Trophoblast cell (in vitro differentiated cells and primary cell): ENCODE data around the gene RBP3.

ENCODE experiments used
- DNase-seq, 2 donors: peaks; one replicate each; pipeline ENCODE4 v3.0.0-alpha.2; 2016
- H2AFZ ChIP-seq: 2 replicates; pipeline ENCODE4 v1.6.1; 2013; ENCODE audit warnings: low read length, moderate library complexity, mild to moderate bottlenecking; ENCODE audit not compliant: insufficient read depth, poor library complexity
- H2AK5ac ChIP-seq: 2 replicates; pipeline ENCODE4 v1.6.1; 2013; ENCODE audit warnings: mild to moderate bottlenecking, low read length
- H2BK120ac ChIP-seq: 2 replicates; pipeline ENCODE4 v1.6.1; 2013; ENCODE audit warnings: low read length, mild to moderate bottlenecking, moderate library complexity; ENCODE audit not compliant: insufficient read depth, poor library complexity
- H2BK12ac ChIP-seq: 2 replicates; pipeline ENCODE4 v1.6.1; 2013; ENCODE audit warnings: mild to moderate bottlenecking, low read length, moderate library complexity
- H2BK5ac ChIP-seq: 2 replicates; pipeline ENCODE4 v1.6.1; 2013; ENCODE audit warnings: low read length, low read depth, moderate library complexity, mild to moderate bottlenecking; ENCODE audit not compliant: poor library complexity
- H3K14ac ChIP-seq: 2 replicates; pipeline ENCODE4 v1.6.1; 2013; ENCODE audit warnings: mild to moderate bottlenecking, low read length
- H3K18ac ChIP-seq: 2 replicates; pipeline ENCODE4 v1.6.1; 2013; ENCODE audit warnings: mild to moderate bottlenecking, low read length
- H3K23ac ChIP-seq: 2 replicates; pipeline ENCODE4 v1.6.1; 2013; ENCODE audit warnings: low read length
- H3K27ac ChIP-seq: 2 replicates; pipeline ENCODE4 v1.5.1; 2013; ENCODE audit warnings: low read depth, mild to moderate bottlenecking, inconsistent platforms, low read length, moderate library complexity
- H3K27me3 ChIP-seq: 2 replicates; pipeline ENCODE4 v1.6.1; 2013; ENCODE audit warnings: inconsistent platforms, mild to moderate bottlenecking, low read length, moderate library complexity; ENCODE audit not compliant: insufficient read depth
- H3K36me3 ChIP-seq, 2 experiments: 1 replicate in 1 of 2; 2 replicates in 1 of 2; pipeline ENCODE4 v1.6.1; 2013; ENCODE audit warnings: low read length in 2 of 2, mild to moderate bottlenecking in 2 of 2, moderate library complexity in 1 of 2; ENCODE audit not compliant: insufficient read depth in 2 of 2, control insufficient read depth in 1 of 2
- H3K4ac ChIP-seq: 2 replicates; pipeline ENCODE4 v1.6.1; 2013; ENCODE audit warnings: low read depth, mild to moderate bottlenecking, low read length, moderate library complexity
- H3K4me1 ChIP-seq, 2 experiments: 1 replicate in 1 of 2; 2 replicates in 1 of 2; pipeline ENCODE4 v1.6.1; 2013; ENCODE audit warnings: low read length in 2 of 2, mild to moderate bottlenecking in 2 of 2, moderate library complexity in 1 of 2; ENCODE audit not compliant: insufficient read depth in 2 of 2, control insufficient read depth in 1 of 2
- H3K4me2 ChIP-seq: 2 replicates; pipeline ENCODE4 v1.6.1; 2013; ENCODE audit warnings: inconsistent platforms, mild to moderate bottlenecking, low read length, moderate library complexity
- H3K4me3 ChIP-seq: 2 replicates; pipeline ENCODE4 v1.5.1; 2013; ENCODE audit warnings: mild to moderate bottlenecking, low read depth, low read length, inconsistent platforms
- H3K79me1 ChIP-seq: one replicate; pipeline ENCODE4 v1.6.1; 2013; ENCODE audit warnings: low read length
- H3K79me2 ChIP-seq: 2 replicates; pipeline ENCODE4 v1.6.1; 2013; ENCODE audit warnings: low read length, mild to moderate bottlenecking; ENCODE audit not compliant: control insufficient read depth, insufficient read depth, poor library complexity
- H3K9ac ChIP-seq: 2 replicates; pipeline ENCODE4 v1.6.1; 2013; ENCODE audit warnings: mild to moderate bottlenecking, low read length
- H3K9me3 ChIP-seq: 2 replicates; pipeline ENCODE4 v1.6.1; 2013; ENCODE audit warnings: low read depth, mild to moderate bottlenecking, control low read depth, inconsistent platforms, low read length; ENCODE audit not compliant: insufficient read depth
- H4K12ac ChIP-seq: 2 replicates; pipeline ENCODE4 v1.6.1; 2013; ENCODE audit warnings: low read depth, mild to moderate bottlenecking, low read length, moderate library complexity
- H4K8ac ChIP-seq: 2 replicates; pipeline ENCODE4 v1.6.1; 2013; ENCODE audit warnings: low read depth, mild to moderate bottlenecking, low read length, moderate library complexity
- H4K91ac ChIP-seq: one replicate; pipeline ENCODE4 v1.6.1; 2013; ENCODE audit warnings: low read depth, mild to moderate bottlenecking, low read length, moderate library complexity
- WGBS: extraction: QIAGEN DNeasy Blood & Tissue Kit; methylation state at CpG from one replicate; pipeline ENCODE4 v1.1.7; 2013; ENCODE audit warnings: missing lambda C conversion rate; ENCODE audit not compliant: insufficient read length, insufficient coverage; ENCODE audit errors: extremely low coverage; 5-methylcytosine and 5-hydroxymethylcytosine counted together

Gene RBP3

DNA sequence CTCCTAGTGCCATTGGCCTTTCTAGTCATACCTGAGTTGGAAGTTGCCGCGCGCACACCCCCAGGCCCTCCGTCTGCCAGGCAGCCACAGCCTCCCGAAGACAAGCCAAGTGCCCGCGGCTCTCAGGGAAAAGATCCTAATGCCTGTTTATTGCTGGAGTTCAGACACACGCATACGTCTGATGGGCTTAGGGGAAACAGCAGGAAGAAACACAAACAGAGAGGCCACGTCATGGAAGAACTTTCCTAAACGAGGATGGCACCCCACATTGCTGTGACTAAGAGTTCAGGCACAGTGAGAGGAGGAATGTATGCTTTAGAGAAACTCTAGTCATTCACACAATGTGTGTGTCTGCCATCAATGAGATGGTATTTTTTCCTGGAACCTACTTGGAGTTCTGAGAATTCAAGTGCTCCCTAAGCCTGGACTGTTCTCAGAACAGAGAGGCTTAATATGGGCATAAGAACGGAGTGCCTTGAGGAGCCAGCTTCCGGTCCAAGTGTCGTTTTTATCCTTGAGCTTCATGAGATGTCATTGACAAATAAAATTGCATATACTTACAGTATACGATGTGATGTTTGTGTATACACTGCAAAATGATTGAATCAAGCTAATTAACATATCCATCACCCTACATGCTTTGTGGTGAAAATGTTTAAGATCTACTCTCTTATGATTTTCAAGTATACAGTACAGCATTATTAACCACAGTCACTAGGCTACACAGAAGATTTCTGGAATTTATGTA, 11.6 kb upstream of the RBP3 start:
- peaks cover 2% of the 10 kb centered on the region for H3K9me3 ChIP-seq
- H3K4me2 ChIP-seq = no peak overlapping the region
- H2AFZ ChIP-seq = no peak overlapping the region
- no peak overlapping the region for H4K91ac ChIP-seq
- no peaks in the 10 kb centered on the region for H3K79me2 ChIP-seq
- no peak for DNase-seq
- H3K9ac ChIP-seq = no peak overlapping the region
- no peak overlapping the region for H3K27ac ChIP-seq
- no peak overlapping the region for H4K12ac ChIP-seq
- no peaks in the 10 kb centered on the region for H3K27me3 ChIP-seq
- no peak overlapping the region for H2BK120ac ChIP-seq
- H3K4me3 ChIP-seq = no peak overlapping the region
- H2BK5ac ChIP-seq = no peak overlapping the region
- no peak overlapping the region for H4K8ac ChIP-seq
- no peaks in the 10 kb centered on the region for H3K36me3 ChIP-seq
- H3K18ac ChIP-seq = no peak overlapping the region
- no peak overlapping the region for H2BK12ac ChIP-seq
- no peak overlapping the region for H3K14ac ChIP-seq
- H3K79me1 ChIP-seq = no peaks in the 10 kb centered on the region
- peaks cover 3 to 4% of the 10 kb centered on the region in 2 experiments for H3K4me1 ChIP-seq
- WGBS = no CpG with 5 or more reads among the region's 15 CpGs
- no peak overlapping the region for H3K4ac ChIP-seq
- no peak overlapping the region for H2AK5ac ChIP-seq
- H3K23ac ChIP-seq = no peak overlapping the region

DNA sequence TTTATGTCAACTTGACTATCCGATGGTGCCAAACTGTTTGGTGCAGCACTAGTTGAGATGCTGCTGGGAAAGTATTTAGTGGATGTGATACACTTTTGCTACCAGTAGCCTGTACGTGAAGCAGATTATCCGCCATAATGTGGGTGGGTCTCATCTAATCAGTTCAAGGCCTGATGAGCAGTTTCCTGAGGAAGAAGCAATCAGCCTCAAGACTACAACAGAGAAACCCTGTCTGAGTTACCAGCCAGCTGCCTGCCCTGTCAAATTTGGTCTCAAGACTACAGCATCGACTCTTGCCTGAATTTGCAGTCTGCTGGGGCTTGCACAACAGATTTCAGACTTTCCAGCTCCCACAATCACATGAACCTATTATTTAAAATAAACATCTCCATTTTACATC, 10.9 kb upstream of the RBP3 start:
- Histone ChIP-seq H3K9me3 (no peaks in the 10 kb centered on the region), H3K18ac (no peak overlapping the region), H3K23ac (no peak overlapping the region), H3K14ac (no peak overlapping the region), H3K4me1 (no peaks in the 10 kb centered on the region), H2AK5ac (no peak overlapping the region), H3K79me1 (no peaks in the 10 kb centered on the region), H4K12ac (no peak overlapping the region), H3K9ac (no peak overlapping the region), H2AFZ (no peak overlapping the region), H3K4me2 (no peak overlapping the region), H2BK120ac (no peak overlapping the region), H3K79me2 (no peaks in the 10 kb centered on the region), H3K4ac (no peak overlapping the region), H4K8ac (no peak overlapping the region), H3K4me3 (no peak overlapping the region), H3K27me3 (no peaks in the 10 kb centered on the region), H4K91ac (no peak overlapping the region), H2BK12ac (no peak overlapping the region), H3K27ac (no peak overlapping the region), H2BK5ac (no peak overlapping the region), H3K36me3 (no peaks in the 10 kb centered on the region)
- no peak for DNase-seq
- WGBS = no CpG with 5 or more reads among the region's 4 CpGs

DNA sequence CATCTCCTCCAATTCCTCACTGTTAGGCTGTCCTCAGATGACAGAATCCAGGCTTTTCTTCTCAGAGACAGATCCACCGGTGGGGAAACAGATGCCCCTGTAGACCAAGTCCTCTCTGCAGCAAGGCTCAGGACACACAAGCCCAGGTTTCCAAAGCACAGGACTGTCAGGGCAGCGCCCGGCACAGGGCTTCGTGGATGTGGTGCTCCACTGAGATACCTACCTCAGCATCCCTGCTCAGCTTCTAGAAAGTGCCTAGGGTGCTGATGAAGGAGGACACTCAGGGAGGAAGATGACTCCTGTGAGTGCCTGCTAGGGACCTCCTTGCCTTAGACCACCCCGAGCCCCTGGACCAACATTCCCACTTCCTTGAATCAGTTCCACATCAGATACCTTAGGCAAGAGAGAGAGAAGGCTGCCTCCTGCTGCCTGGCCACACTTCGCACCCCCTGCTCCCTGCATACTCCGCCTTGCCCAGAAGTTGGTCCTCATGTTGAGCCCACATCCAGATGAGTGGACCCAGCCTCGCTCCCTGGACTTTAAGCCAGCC, 8.9 kb upstream of the RBP3 start:
- no CpG with 5 or more reads among the region's 8 CpGs for WGBS
- Histone ChIP-seq H2AFZ (no peak overlapping the region), H2AK5ac (no peak overlapping the region), H2BK12ac (no peak overlapping the region), H3K4me3 (no peak overlapping the region), H2BK120ac (no peak overlapping the region), H3K4me1 (no peaks in the 10 kb centered on the region), H3K4me2 (no peak overlapping the region), H4K12ac (no peak overlapping the region), H4K8ac (no peak overlapping the region), H3K9me3 (no peaks in the 10 kb centered on the region), H3K9ac (no peak overlapping the region), H3K79me2 (no peaks in the 10 kb centered on the region), H4K91ac (no peak overlapping the region), H3K4ac (no peak overlapping the region), H3K23ac (no peak overlapping the region), H3K79me1 (no peaks in the 10 kb centered on the region), H3K27ac (no peak overlapping the region), H3K14ac (no peak overlapping the region), H3K18ac (no peak overlapping the region), H2BK5ac (no peak overlapping the region), H3K36me3 (no peaks in the 10 kb centered on the region), H3K27me3 (no peaks in the 10 kb centered on the region)
- no peak for DNase-seq

DNA sequence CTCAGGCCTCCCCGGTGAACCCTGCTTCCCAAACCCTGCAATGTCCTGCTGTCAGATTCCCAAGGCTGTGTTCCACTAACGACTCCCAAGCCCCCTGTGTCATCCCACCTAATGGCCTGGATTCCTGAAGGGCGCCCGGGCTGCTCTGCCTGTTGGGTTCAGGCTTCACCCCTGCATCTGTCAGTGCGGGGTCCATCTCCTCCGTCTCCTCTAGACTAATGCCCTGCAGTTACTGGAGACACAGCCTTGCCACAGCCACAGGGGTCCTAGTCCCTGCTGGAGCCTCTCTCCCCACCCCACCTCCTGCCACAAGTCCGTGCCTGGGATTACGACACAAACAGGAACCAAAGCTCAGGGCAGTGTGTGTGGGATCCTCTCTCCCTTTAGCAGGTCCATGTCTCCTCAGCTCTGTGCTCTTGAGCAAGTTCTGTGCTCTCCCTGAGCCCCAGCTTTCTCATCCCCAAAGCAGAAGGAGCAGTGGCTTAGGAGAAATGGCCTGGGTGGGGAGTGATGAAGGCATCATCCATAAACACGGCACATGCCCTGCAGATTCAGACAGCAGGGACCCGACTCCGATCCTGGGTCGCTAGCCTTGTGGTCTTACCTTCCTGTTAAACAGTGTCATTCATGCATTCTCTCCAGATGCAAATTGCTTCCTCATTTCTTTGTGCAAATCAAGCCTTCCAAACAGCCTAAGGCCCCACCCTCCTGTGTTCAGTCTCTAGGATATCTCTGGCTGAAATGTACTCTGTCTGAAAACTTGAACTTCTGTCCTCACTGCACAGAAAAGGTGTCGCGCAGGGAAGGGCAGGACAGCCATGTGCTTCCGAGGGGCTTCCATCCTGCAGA, 8.2 kb upstream of the RBP3 start:
- Histone ChIP-seq H3K4ac (no peak overlapping the region), H3K27me3 (no peaks in the 10 kb centered on the region), H2AFZ (no peak overlapping the region), H4K91ac (no peak overlapping the region), H4K12ac (no peak overlapping the region), H3K79me2 (no peaks in the 10 kb centered on the region), H3K9me3 (no peaks in the 10 kb centered on the region), H2BK120ac (no peak overlapping the region), H3K36me3 (no peaks in the 10 kb centered on the region), H3K14ac (no peak overlapping the region), H2BK12ac (no peak overlapping the region), H3K79me1 (no peaks in the 10 kb centered on the region), H4K8ac (no peak overlapping the region), H2AK5ac (no peak overlapping the region), H3K18ac (no peak overlapping the region), H3K27ac (no peak overlapping the region), H3K4me3 (no peak overlapping the region), H3K4me2 (no peak overlapping the region), H3K4me1 (no peaks in the 10 kb centered on the region), H3K9ac (no peak overlapping the region), H2BK5ac (no peak overlapping the region), H3K23ac (no peak overlapping the region)
- no peak for DNase-seq
- WGBS = no CpG with 5 or more reads among the region's 15 CpGs
